Uterus (tissue), 4 donors: ENCODE results near the gene BMERB1. TPM values are rescaled to one million over a fixed set of nuclear protein-coding genes. Genes with fewer than 3 reads are reported as not detected.

ENCODE experiments used
- DNase-seq, 2 donors: peaks; one replicate each; pipeline ENCODE4 v3.0.0-alpha.2; 2019 to 2020
- H3K27ac ChIP-seq, 2 donors: fragments of 200-600 bp; sonication (generic); 1 replicate in 1 of 2; 2 replicates in 1 of 2; pipeline ENCODE4 v1.5.1; 2016 to 2018
- H3K27me3 ChIP-seq, 2 donors: fragments of 200-600 bp; sonication (generic); one replicate each; pipeline ENCODE4 v1.5.1; 2018 to 2019; ENCODE audit warnings: control low read depth in 1 of 2
- H3K36me3 ChIP-seq, 2 donors: fragments of 200-600 bp; sonication (generic); one replicate each; pipeline ENCODE4 v1.5.1; 2019; ENCODE audit warnings: control low read depth in 1 of 2
- H3K4me1 ChIP-seq, 2 donors: fragments of 200-600 bp; sonication (generic); one replicate each; pipeline ENCODE4 v1.5.1; 2018 to 2019; ENCODE audit warnings: control low read depth in 1 of 2
- H3K4me3 ChIP-seq, 2 donors: fragments of 200-600 bp; sonication (generic); 1 replicate in 1 of 2; 2 replicates in 1 of 2; pipeline ENCODE4 v1.5.1; 2018 to 2019; ENCODE audit warnings: mild to moderate bottlenecking in 1 of 2
- H3K9me3 ChIP-seq, 2 donors: fragments of 200-600 bp; sonication (generic); one replicate each; pipeline ENCODE4 v1.5.1; 2019; ENCODE audit warnings: control low read depth in 1 of 2
- POLR2A ChIP-seq, 2 donors: fragments of 450-650 bp; IDR thresholded peaks; one replicate each; pipeline ENCODE4 v1.6.1; 2016; ENCODE audit warnings: antibody characterized with exemption in 2 of 2, mild to moderate bottlenecking in 1 of 2, moderate library complexity in 1 of 2
- intact Hi-C: fragments of 100-400 bp; cut with DNase I; formaldehyde crosslinking; loops from one replicate; pipeline ENCODE4 v1.15.1; 2023; ENCODE audit warnings: low total_unique reads
- total RNA-seq, 4 donors: library from RNA; depleted of rRNA in 3 of 4; stranded (reverse); fragments of >200 nt in 3 of 4; gene quantifications; one replicate each; pipeline versions ENCODE4 v1.1.0 to v1.2.4, GENCODE V29; 2014 to 2023
- TF ChIP-seq, protein P1 (sequence below), 4 experiments: fragments of 200-600 bp in 2 of 4; fragments of 450-650 bp in 2 of 4; sonication (generic) in 2 of 4; IDR thresholded peaks; one replicate each; pipeline ENCODE4 v1.5.1; 2016 to 2019; ENCODE audit warnings: antibody characterized with exemption in 4 of 4, mild to moderate bottlenecking in 2 of 4, moderate library complexity in 1 of 4
- donor health status: DM: yes; HTN: yes; CAD: no.

BMERB1 gene
- total RNA-seq, 4 donors from 2014 or later = 12.8 to 98.9 (median 39.2) TPM

- H3K4me1 ChIP-seq = peaks cover 10 to 13% of the 10 kb centered on the region in 2 donors
- intact Hi-C loops = no loop called here
- H3K27ac ChIP-seq = peak overlapping the region in 1 of 2 donors; percentile 90
Observed at GRCh38 chr16:15491411-15491810, 57.0 kb downstream of the BMERB1 start.

DNA sequence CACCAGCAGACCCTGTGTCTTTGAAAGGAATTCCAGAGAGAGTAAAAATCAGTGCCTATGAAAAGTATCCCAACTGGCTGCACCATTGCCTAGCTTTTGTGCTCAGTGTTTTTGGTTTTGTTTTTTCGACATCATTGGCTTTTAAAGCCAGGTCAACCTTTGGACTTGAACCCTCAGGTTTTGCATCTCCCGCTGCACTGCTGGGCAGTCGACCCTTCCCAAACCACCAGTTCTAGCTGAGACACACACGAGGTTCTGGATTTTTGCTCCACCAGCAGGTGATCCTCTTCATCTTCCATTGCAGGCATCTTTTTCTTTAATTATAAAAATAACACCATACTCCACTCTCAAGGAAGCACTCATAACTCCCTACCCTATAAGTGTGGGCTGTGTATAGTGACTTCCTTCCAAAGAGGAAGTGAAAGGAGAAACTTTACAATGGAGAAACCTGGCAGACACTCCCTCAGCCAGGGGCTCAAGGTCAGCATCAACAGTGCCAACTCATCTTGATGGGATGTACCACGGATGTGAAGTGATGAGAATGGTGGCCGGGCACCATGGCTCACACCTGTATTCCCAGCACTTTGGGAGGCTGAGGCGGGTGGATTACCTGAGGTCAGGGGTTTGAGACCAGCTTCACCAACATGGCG, 57.8 kb downstream of the BMERB1 start:
- H3K9me3 ChIP-seq = no peaks in the 10 kb centered on the region
- H3K4me3 ChIP-seq = no peak overlapping the region
- peak overlapping the region; percentile 10 to 90 for H3K27ac ChIP-seq
- no peak for DNase-seq
- TF ChIP-seq POLR2A (IDR thresholded peaks at IDR 0.05) = no peak
- TF ChIP-seq, protein P1, sequence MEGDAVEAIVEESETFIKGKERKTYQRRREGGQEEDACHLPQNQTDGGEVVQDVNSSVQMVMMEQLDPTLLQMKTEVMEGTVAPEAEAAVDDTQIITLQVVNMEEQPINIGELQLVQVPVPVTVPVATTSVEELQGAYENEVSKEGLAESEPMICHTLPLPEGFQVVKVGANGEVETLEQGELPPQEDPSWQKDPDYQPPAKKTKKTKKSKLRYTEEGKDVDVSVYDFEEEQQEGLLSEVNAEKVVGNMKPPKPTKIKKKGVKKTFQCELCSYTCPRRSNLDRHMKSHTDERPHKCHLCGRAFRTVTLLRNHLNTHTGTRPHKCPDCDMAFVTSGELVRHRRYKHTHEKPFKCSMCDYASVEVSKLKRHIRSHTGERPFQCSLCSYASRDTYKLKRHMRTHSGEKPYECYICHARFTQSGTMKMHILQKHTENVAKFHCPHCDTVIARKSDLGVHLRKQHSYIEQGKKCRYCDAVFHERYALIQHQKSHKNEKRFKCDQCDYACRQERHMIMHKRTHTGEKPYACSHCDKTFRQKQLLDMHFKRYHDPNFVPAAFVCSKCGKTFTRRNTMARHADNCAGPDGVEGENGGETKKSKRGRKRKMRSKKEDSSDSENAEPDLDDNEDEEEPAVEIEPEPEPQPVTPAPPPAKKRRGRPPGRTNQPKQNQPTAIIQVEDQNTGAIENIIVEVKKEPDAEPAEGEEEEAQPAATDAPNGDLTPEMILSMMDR (IDR thresholded peaks at IDR 0.05) = no peak
- intact Hi-C loops = no loop called here
- H3K27me3 ChIP-seq = no peaks in the 10 kb centered on the region
- H3K4me1 ChIP-seq = peaks cover 10 to 13% of the 10 kb centered on the region in 2 donors
- no peaks in the 10 kb centered on the region for H3K36me3 ChIP-seq

More at GRCh38 chr16:15491411-15491810, 57.0 kb downstream of the BMERB1 start:
- DNase-seq = no peak
- H3K9me3 ChIP-seq = no peaks in the 10 kb centered on the region
- TF ChIP-seq POLR2A (IDR thresholded peaks at IDR 0.05) = no peak
- TF ChIP-seq, protein P1 (IDR thresholded peaks at IDR 0.05) = no peak
- no peaks in the 10 kb centered on the region for H3K36me3 ChIP-seq
- H3K27me3 ChIP-seq = no peaks in the 10 kb centered on the region
- no peak overlapping the region for H3K4me3 ChIP-seq

- Histone ChIP-seq H3K9me3 (no peaks in the 10 kb centered on the region), H3K27me3 (no peaks in the 10 kb centered on the region), H3K36me3 (no peaks in the 10 kb centered on the region), H3K4me1 (peaks cover 10 to 13% of the 10 kb centered on the region in 2 donors), H3K4me3 (no peak overlapping the region), H3K27ac (peak overlapping the region; percentile 64 to 67)
- TF ChIP-seq, protein P1 (IDR thresholded peaks at IDR 0.05) = no peak
- intact Hi-C loops = no loop called here
- DNase-seq = peak; percentile 63 to 69
Observed at GRCh38 chr16:15493466-15494180, 59.2 kb downstream of the BMERB1 start.

- TF ChIP-seq POLR2A (IDR thresholded peaks at IDR 0.05) = no peak
Observed at GRCh38 chr16:15494236-15494635, 59.8 kb downstream of the BMERB1 start.

DNA sequence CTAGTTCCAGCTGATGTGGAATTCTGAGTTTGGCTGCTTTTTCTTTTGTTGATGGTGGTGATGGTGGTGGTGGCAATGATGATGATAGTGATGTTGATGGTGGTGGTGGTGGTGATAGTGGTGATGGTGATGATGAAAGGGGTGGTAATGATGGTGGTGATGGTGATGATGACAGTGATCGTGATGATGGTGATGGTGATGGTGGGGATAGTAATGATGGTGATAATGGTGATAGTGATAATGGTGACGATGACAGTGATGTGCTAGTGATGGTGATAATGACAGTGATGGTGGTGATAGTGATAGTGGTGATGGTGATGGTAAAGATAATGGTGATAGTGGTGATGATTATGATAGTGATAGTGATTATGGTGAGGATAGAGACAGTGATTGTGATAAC, 61.5 kb downstream of the BMERB1 start:
- no peaks in the 10 kb centered on the region for H3K36me3 ChIP-seq
- no peaks in the 10 kb centered on the region for H3K9me3 ChIP-seq
- H3K4me1 ChIP-seq = peaks cover 5 to 7% of the 10 kb centered on the region in 2 donors
- no peak for DNase-seq
- intact Hi-C loops = no loop called here
- no peak overlapping the region for H3K4me3 ChIP-seq
- H3K27ac ChIP-seq = no peak overlapping the region
- H3K27me3 ChIP-seq = no peaks in the 10 kb centered on the region
- TF ChIP-seq, protein P1 (IDR thresholded peaks at IDR 0.05) = no peak
- TF ChIP-seq POLR2A (IDR thresholded peaks at IDR 0.05) = no peak

More at GRCh38 chr16:15494236-15494635, 59.8 kb downstream of the BMERB1 start:
- DNase-seq = peak in 1 of 2 donors; percentile 5
- H3K27me3 ChIP-seq = no peaks in the 10 kb centered on the region
- H3K4me3 ChIP-seq = no peak overlapping the region
- H3K9me3 ChIP-seq = no peaks in the 10 kb centered on the region
- intact Hi-C loops = no loop called here
- peak overlapping the region; percentile 64 to 67 for H3K27ac ChIP-seq
- no peaks in the 10 kb centered on the region for H3K36me3 ChIP-seq
- H3K4me1 ChIP-seq = peaks cover 10 to 13% of the 10 kb centered on the region in 2 donors
